ENCODE data around the gene PTGIS.

The PTGIS gene

GRCh38 chr20:49515586-49515985, 52.4 kb downstream of the PTGIS start:
- no peak overlapping the region for H3K4me3 ChIP-seq
- DNase-seq (ENCODE audit: low spot score in 2 of 2) = no peak
- H3K4me1 ChIP-seq = no peaks in the 10 kb centered on the region
- in situ Hi-C loops (cut with MboI; ENCODE audit: low sequenced_read_pairs) = loop anchor here (10.0 kb wide), 1 partner anchor 181 kb away; no protein-coding TSS in a partner anchor
- H3K36me3 ChIP-seq (replicated peaks) = no peaks in the 10 kb centered on the region
- H3K9me3 ChIP-seq = no peaks in the 10 kb centered on the region
- H3K27me3 ChIP-seq (ENCODE audit: low read depth) = peaks cover 34% of the 10 kb centered on the region

DNA sequence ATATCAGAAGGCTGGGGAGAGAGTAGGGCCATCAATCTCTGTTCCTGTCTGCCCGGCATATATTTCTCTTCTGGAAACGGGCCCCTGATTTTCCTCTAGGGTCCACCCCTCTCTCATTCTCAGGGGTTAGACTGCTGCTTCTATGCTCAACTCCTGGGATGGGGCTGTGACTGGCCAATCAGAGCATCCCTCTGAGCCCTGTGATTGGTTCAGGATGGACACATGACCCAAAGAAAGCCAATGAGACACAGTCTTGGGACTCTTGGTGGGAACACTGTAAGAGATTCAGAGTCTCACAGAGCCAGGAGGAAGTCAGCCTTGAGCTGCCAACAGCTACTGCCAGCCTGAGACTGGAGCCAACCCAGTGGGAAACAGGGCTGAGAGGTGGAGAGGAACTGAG, 54.4 kb downstream of the PTGIS start:
- no peak for DNase-seq (ENCODE audit: low spot score in 2 of 2)
- Histone ChIP-seq H3K9me3 (no peaks in the 10 kb centered on the region), H3K36me3 (replicated peaks) (no peaks in the 10 kb centered on the region), H3K4me3 (no peak overlapping the region), H3K4me1 (no peaks in the 10 kb centered on the region), H3K27me3 (ENCODE audit: low read depth) (peaks cover 48% of the 10 kb centered on the region)
- in situ Hi-C loops (cut with MboI; ENCODE audit: low sequenced_read_pairs) = loop anchor here (10.0 kb wide), 1 partner anchor 179 kb away; no protein-coding TSS in a partner anchor

- Histone ChIP-seq H3K4me1 (no peaks in the 10 kb centered on the region), H3K4me3 (no peak overlapping the region), H3K36me3 (replicated peaks) (no peaks in the 10 kb centered on the region), H3K27me3 (ENCODE audit: low read depth) (peaks cover 47% of the 10 kb centered on the region), H3K9me3 (no peaks in the 10 kb centered on the region)
- in situ Hi-C loops (cut with MboI; ENCODE audit: low sequenced_read_pairs) = loop anchor here (10.0 kb wide), 1 partner anchor 178 kb away; no protein-coding TSS in a partner anchor
- no peak for DNase-seq (ENCODE audit: low spot score in 2 of 2)
These were observed 54.9 kb downstream of the PTGIS start for GRCh38 chr20:49513009-49513408.

DNA sequence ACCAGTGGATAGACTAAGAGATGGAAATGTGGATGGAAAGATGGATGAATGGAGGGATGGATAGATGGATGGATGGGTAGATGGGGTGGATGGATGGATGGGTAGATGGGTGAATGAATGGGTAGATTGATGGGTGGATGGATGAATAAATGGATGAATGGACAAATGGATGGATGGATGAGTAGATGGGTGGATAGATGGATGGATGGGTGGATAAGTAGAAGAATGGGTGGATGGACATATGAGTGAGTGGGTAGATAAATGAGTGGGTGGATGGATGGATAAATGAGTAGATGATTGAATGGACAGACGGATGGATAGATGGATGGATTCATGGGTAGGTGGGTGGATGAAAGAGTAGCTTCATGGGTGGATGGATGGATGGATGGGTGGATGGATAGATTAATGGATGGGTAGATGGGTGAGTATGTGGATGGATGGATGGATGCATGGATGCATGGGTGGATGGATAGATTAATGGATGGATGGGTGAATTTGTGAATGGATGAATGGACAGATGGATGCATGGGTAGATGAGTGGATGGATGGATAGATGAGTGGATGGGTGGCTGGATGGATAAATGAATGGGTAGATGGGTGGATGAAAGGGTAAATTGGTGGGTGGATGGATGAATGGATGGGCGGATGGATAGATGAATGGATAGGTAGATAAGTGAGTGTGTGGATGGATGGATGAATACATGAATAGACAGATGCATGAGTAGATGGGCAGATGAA, 56.0 kb downstream of the PTGIS start:
- DNase-seq (ENCODE audit: low spot score in 2 of 2) = no peak
- Histone ChIP-seq H3K4me3 (no peak overlapping the region), H3K9me3 (no peaks in the 10 kb centered on the region), H3K36me3 (replicated peaks) (no peaks in the 10 kb centered on the region), H3K4me1 (no peaks in the 10 kb centered on the region), H3K27me3 (ENCODE audit: low read depth) (peaks cover 40% of the 10 kb centered on the region)
- in situ Hi-C loops (cut with MboI; ENCODE audit: low sequenced_read_pairs) = loop anchor here (10.0 kb wide), 1 partner anchor 177 kb away; no protein-coding TSS in a partner anchor

DNA sequence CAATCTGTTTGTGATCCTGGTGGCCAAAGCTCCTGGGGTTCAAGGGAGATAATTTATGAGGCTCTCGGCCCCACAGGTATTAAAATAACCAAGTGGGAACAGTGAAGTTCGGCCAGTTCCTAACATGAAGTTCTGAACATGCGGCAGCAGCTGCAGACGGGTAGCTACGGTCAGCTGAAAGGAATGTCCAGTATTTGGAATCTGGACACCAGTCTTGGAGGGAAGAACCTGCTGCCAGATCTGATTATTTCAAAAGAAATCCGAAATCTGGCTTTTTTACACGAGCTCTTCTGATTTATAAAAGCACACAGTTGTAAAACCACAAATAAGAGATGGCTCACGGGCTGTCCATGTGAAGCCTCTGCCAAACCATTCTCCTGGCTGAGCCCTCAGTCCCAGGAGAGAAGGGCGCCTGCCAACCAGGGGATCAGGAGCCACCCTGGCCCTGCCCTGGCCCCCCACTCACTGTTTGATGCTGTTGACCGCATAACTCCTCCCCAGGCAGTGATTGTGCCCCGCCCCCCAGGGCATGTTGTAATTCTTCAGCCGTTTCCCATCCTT, 57.3 kb downstream of the PTGIS start:
- Histone ChIP-seq H3K36me3 (replicated peaks) (no peaks in the 10 kb centered on the region), H3K9me3 (no peaks in the 10 kb centered on the region), H3K4me3 (no peak overlapping the region), H3K27me3 (ENCODE audit: low read depth) (peaks cover 41% of the 10 kb centered on the region), H3K4me1 (no peaks in the 10 kb centered on the region)
- in situ Hi-C loops (cut with MboI; ENCODE audit: low sequenced_read_pairs) = loop anchor here (10.0 kb wide), 1 partner anchor 176 kb away; no protein-coding TSS in a partner anchor
- no peak for DNase-seq (ENCODE audit: low spot score in 2 of 2)

DNA sequence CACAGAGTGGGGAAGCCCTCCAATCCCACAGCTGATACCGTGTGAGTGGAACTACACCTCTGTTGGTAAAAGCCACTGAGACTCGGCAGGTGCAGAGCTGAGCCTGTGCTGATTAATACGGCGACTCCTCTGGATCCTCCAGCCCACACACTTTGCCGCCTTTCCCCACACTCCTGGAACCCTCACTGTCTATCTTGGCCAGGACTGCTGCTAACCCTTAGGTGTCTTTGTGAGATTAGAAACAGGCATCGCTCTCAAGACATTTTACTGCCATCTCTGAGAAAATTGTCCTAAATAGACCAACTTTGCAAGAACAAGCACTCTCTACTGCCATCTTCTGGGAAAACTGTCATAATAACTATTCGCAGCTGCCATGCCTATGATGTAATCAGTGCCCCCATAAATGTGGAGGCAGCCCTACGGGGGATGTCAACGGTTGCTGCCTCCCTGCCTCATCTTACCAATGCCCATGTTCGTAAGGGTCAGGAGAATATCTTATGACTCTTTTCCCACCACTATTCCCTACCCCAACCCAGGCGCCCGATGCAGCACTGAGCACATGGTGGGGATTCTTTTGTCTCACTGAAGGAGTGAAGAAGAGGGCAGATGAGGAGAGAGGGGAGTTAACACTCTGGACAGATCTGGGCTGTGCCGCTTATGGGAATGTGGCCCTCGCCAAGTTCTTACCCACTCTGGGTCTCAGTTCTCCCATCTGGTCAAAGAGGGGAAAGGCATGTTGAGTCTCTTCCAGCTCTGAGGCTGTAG, 59.3 kb downstream of the PTGIS start:
- in situ Hi-C loops (cut with MboI; ENCODE audit: low sequenced_read_pairs) = no loop called here
- Histone ChIP-seq H3K4me3 (no peak overlapping the region), H3K27me3 (ENCODE audit: low read depth) (peaks cover 43% of the 10 kb centered on the region), H3K36me3 (replicated peaks) (no peaks in the 10 kb centered on the region), H3K9me3 (no peaks in the 10 kb centered on the region), H3K4me1 (no peaks in the 10 kb centered on the region)
- DNase-seq (ENCODE audit: low spot score in 2 of 2) = peak in 1 of 2 experiments; percentile 43

DNA sequence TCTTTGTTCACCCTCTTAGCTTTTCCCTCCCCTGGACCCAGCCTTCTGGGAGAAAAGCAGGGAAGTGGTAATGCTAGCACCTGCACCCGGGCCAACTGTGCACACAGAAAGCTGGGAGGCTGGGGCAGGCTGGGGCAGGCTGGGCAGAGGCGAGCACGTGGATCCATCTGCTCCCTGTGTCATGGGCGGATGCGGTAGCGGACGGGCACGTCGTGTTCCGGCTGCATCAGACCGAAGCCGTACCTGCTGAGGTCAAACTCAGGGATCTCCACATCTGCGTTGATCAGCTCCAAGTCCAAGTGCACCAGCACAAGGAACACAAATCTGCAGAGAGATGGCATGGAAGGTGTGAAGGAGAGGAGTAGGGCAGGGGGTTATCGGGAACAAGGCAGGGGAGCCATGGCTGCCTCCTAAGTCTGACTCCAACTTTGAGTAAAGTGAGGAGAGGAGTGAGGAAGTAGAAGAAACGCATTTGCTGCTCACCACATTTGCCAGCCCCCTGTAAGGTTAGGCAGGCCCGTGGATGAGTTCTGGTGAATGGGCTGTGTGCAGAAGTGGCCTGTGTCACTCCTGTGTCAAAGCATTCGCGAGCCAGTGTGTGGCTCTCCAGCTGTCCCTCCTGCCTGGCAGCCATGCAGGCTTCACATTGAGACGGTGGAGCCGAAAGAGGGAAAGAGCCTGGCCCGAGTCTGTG, 60.0 kb downstream of the PTGIS start:
- Histone ChIP-seq H3K4me1 (no peaks in the 10 kb centered on the region), H3K4me3 (no peak overlapping the region), H3K27me3 (ENCODE audit: low read depth) (peaks cover 39% of the 10 kb centered on the region), H3K9me3 (no peaks in the 10 kb centered on the region), H3K36me3 (replicated peaks) (no peaks in the 10 kb centered on the region)
- in situ Hi-C loops (cut with MboI; ENCODE audit: low sequenced_read_pairs) = no loop called here
- no peak for DNase-seq (ENCODE audit: low spot score in 2 of 2)

- no peaks in the 10 kb centered on the region for H3K4me1 ChIP-seq
- in situ Hi-C loops (cut with MboI; ENCODE audit: low sequenced_read_pairs) = no loop called here
- no peak overlapping the region for H3K4me3 ChIP-seq
- H3K9me3 ChIP-seq = no peaks in the 10 kb centered on the region
- H3K27me3 ChIP-seq (ENCODE audit: low read depth) = peaks cover 31% of the 10 kb centered on the region
- H3K36me3 ChIP-seq (replicated peaks) = no peaks in the 10 kb centered on the region
- peak in 1 of 2 experiments; percentile 23 for DNase-seq (ENCODE audit: low spot score in 2 of 2)
These were observed 62.4 kb downstream of the PTGIS start for GRCh38 chr20:49505518-49505917.

- no peak for DNase-seq (ENCODE audit: low spot score in 2 of 2)
- no peaks in the 10 kb centered on the region for H3K9me3 ChIP-seq
- in situ Hi-C loops (cut with MboI; ENCODE audit: low sequenced_read_pairs) = no loop called here
- H3K27me3 ChIP-seq (ENCODE audit: low read depth) = peaks cover 18% of the 10 kb centered on the region; the same call in 1 of the 2 replicates
- no peak overlapping the region for H3K4me3 ChIP-seq
- H3K4me1 ChIP-seq = no peaks in the 10 kb centered on the region
- no peaks in the 10 kb centered on the region for H3K36me3 ChIP-seq (replicated peaks)
These were observed 64.8 kb downstream of the PTGIS start for GRCh38 chr20:49503176-49503575.

- in situ Hi-C loops (cut with MboI; ENCODE audit: low sequenced_read_pairs) = no loop called here
These were observed 66.0 kb downstream of the PTGIS start for GRCh38 chr20:49501917-49502316.

GRCh38 chr20:49497398-49497669, 70.6 kb downstream of the PTGIS start:
- Histone ChIP-seq H3K36me3 (replicated peaks) (no peaks in the 10 kb centered on the region), H3K9me3 (no peaks in the 10 kb centered on the region), H3K4me3 (no peak overlapping the region), H3K4me1 (no peaks in the 10 kb centered on the region), H3K27me3 (ENCODE audit: low read depth) (peaks cover 6% of the 10 kb centered on the region; the same call in 1 of the 2 replicates)
- DNase-seq (ENCODE audit: low spot score in 2 of 2) = no peak
- in situ Hi-C loops (cut with MboI; ENCODE audit: low sequenced_read_pairs) = no loop called here

More at GRCh38 chr20:49501917-49502316, 66.0 kb downstream of the PTGIS start:
- H3K27me3 ChIP-seq (ENCODE audit: low read depth) = peaks cover 19% of the 10 kb centered on the region; the same call in 1 of the 2 replicates
- no peak overlapping the region for H3K4me3 ChIP-seq
- H3K4me1 ChIP-seq = no peaks in the 10 kb centered on the region
- H3K9me3 ChIP-seq = no peaks in the 10 kb centered on the region
- peak in 1 of 2 experiments; percentile 4 for DNase-seq (ENCODE audit: low spot score in 2 of 2)
- no peaks in the 10 kb centered on the region for H3K36me3 ChIP-seq (replicated peaks)

DNA sequence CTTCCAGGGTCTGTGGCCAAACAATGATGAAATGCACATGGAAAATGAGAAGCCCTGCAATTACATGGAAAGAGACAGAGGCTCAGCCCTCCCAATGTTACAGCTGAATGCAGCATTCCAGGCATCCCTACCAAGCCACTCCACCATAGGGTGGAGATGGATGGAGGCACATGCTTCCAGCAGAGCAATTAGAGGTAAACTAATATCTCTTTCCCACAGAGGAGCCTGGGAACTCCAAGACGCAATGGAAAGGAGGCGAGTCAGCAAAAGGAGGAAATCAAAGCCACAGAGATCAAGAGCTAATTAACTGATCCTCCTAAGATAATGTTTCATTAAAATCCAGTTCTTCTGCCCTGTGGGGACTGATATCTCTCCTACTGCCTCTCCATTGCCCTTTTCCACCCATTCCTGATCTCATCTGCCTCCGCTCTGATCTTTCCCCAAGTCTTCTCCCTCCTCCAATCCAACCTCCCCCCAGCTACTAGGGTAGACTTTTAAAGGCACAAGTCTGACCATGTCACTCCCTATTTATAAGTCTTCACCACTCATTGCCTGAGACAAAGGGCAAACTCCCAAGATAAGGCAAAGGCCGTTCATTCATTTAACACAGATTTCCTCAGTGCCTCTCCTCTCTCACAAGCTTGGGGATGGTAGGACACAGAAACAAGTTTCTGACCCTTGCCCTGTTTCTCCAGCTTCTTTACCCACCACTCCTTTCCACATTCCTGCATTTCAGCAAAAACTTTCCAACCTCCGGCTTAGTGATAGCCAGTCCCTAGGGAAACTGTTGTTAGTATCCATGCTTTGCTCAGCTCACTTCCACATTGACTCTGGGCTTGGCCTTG, 71.2 kb downstream of the PTGIS start:
- peaks cover 6% of the 10 kb centered on the region; the same call in 1 of the 2 replicates for H3K27me3 ChIP-seq (ENCODE audit: low read depth)
- in situ Hi-C loops (cut with MboI; ENCODE audit: low sequenced_read_pairs) = no loop called here
- DNase-seq (ENCODE audit: low spot score in 2 of 2) = no peak
- H3K36me3 ChIP-seq (replicated peaks) = no peaks in the 10 kb centered on the region
- H3K9me3 ChIP-seq = no peaks in the 10 kb centered on the region
- H3K4me1 ChIP-seq = no peaks in the 10 kb centered on the region
- H3K4me3 ChIP-seq = no peak overlapping the region

- in situ Hi-C loops (cut with MboI; ENCODE audit: low sequenced_read_pairs) = no loop called here
- H3K4me1 ChIP-seq = no peaks in the 10 kb centered on the region
These were observed 71.9 kb downstream of the PTGIS start for GRCh38 chr20:49496043-49496442.

More at GRCh38 chr20:49496043-49496442, 71.9 kb downstream of the PTGIS start:
- no peaks in the 10 kb centered on the region for H3K9me3 ChIP-seq
- peaks cover 6% of the 10 kb centered on the region; the same call in 1 of the 2 replicates for H3K27me3 ChIP-seq (ENCODE audit: low read depth)
- DNase-seq (ENCODE audit: low spot score in 2 of 2) = no peak
- no peak overlapping the region for H3K4me3 ChIP-seq
- no peaks in the 10 kb centered on the region for H3K36me3 ChIP-seq (replicated peaks)

All from HAP-1 (cell line).